ENCODE results near the gene FA2H.

The FA2H gene

DNA sequence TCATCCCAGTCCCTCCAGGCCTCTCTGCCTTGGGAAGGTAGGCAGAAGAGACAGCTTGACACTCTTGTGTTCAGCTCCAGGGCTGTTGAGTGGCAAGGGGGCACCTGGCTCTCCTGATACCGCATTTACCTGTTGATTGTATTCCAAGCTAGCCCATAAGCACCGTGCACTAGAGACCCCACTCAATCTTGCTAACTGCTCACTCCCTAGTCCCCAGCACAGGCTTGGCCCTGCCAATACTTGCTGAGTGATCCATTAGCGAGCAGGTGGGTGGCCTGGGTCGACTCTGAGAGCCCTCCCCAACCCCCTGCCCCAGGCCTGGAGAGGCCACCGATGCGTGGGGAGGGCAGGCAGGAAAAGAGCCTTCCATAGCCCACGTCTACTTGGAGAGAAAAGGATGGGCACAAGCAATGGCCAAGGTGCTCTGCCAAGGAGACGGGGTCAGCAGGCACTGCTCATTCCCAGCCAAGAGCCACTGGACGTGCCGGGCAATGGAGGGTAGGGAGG lies 29.5 kb downstream of the FA2H start:
- in situ Hi-C loops (cut with MboI; ENCODE audit: low sequenced_read_pairs): no loop called here

DNA sequence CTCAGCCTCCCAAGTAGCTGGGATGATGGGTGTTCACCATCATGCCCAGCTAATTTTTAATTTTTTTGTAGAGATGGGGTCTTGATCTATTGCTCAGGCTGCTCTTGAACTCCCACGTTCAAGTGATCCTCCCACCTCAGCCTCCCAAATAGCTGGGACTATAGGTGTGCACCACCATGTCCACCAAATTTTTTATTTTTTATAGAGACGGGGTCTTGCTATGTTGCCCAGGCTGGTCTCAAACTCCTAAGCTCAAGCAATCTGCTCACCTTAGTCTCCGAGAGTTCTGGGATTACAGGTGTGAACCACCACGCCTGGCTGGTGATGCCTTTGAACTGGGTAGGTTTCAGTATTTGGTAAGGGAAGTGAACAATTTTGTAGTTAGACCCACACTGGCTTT lies 30.1 kb downstream of the FA2H start:
- in situ Hi-C loops (cut with MboI; ENCODE audit: low sequenced_read_pairs): no loop called here

DNA sequence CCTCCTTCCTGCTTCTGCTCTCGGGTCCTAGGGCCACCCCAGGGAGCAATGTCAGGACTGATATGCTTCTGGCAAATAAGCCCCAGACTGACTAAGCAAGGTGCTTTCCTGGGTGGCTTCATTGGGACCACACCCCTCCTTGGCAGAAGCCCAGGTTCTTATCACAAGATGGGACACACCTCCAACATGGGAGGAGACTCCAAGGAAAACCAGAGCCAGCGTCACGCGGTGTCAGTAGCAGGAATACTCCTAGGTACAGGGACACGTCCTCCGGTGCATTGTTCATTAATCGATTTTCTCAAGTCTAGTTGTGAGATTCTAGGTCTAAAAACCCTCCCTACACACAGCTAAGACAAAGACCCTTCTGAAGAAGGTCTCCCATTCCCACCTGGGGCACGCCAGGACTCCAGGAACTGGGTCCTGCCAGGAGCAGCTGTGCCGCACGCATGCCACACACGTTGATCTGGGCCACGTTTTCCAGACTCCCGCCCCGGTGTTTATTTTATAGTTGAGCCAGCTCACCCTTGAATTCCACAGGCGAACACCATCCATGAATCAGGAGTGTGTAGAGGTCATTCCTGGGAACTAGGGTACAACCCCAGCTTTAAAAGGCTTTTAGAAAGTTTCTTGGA lies 30.8 kb downstream of the FA2H start:
- in situ Hi-C loops (cut with MboI; ENCODE audit: low sequenced_read_pairs): no loop called here

DNA sequence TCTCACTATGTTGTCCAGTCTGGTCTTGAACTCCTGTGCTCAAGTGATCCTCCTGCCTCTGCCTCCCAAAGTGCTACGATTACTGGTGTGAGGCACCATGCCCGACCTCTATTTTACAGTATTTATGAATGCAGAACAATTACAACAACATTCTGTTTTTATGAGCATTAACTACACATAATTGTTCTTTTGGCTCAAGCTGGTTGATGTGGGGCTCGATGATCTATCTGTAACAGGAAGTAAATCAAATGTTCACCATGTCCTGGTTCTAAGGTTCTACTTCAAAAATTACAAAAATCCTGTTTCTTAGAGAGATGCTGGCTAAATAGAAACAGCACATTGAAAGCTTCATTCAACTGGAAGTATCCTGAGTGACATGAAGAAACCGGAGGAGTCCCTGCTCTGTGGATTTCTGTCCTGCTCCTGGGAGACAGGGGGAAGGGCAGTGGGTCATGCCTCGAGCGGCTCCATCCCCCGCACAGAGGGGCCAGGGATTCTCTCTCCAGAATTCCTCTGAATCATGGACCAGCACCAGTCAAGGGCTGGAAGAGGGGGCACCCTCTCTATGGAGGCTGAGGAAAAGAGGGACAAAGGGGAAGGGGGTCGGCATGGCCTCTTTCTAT lies 31.5 kb downstream of the FA2H start:
- in situ Hi-C loops (cut with MboI; ENCODE audit: low sequenced_read_pairs): no loop called here

DNA sequence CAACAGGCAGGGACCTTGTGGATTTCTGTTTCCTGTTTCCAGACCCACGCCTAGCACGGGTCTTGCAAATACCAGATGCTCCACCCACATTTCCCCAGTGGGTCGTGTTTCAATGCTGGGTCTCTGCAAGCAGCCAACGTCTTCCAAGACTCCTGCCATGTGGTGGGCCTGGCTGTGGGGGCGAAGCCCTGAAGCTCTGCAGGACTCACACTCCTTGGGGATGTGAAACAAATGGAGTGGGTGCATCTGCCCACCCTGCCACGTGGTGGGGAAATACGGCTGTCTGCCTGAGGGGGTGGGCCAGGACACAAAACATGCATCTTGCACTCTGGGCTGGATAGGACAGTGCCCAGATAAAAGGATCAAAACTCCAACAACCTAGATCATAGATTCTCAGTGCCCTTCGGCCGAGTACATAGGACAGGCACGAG lies 32.6 kb downstream of the FA2H start:
- in situ Hi-C loops (cut with MboI; ENCODE audit: low sequenced_read_pairs): no loop called here

DNA sequence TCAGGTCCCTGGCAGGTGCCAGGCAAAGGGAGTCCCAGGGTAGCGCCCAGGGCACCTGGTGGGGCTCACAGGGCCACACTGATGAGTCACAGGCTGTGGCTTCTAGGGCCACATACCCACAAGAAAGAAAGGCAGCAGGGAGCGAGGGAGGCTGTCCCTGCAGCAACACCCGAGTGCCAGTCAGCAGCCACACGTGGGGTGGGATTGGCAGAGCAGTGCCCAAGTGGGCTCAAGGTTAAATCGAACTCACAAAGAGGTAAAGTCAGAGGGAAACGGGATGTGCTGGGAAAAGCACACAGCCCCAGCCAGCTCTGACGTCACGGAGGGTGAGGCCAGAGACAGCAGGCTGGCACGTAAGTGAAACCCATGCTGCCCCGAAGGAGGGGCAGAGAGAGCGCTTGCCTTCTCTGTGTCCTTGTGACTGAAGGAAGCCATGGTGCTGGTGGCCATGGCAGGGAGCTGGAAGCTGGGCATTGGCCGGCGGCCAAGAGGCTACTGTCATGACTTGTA lies 33.8 kb downstream of the FA2H start:
- in situ Hi-C loops (cut with MboI; ENCODE audit: low sequenced_read_pairs): no loop called here

DNA sequence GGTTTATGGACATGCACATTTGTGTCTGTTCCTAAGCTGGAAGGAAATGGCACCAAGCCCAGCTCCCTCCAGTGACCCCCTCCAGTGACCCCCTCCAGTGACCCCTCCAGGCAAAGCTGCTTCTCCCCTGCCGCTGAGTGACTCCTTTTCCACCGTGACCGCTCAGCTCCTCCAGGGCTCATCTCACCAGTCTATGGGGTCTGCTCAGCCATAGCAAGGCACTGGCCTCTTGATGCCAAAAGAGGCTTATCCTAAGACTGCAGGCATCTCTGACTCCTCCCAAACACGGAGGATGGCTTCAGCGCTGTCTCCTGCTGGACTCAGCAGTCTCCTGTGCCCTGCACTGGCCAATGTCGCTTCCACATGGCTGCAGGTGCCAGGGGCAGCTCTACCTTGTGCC lies 35.3 kb downstream of the FA2H start:
- in situ Hi-C loops (cut with MboI; ENCODE audit: low sequenced_read_pairs): no loop called here

DNA sequence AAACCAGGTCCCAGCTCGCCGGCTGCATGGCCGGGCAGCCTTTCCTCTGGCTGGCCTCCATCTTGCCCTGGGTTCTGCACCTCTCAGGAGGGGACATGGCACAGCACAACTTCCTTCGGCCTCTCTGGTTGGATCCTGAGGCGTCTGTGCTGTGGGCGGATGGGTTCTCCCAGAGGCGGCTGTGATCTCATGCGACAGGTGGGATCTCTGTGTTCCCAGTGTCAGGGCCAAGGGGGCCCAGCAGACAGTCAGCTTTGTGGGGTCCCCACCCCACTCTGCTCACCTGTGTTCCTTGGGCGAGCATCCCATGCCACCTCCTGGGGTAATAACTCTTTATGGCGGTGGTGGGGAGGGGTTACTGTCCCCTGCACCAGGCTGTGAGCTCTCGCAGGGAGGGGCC lies 35.8 kb downstream of the FA2H start:
- in situ Hi-C loops (cut with MboI; ENCODE audit: low sequenced_read_pairs): no loop called here

DNA sequence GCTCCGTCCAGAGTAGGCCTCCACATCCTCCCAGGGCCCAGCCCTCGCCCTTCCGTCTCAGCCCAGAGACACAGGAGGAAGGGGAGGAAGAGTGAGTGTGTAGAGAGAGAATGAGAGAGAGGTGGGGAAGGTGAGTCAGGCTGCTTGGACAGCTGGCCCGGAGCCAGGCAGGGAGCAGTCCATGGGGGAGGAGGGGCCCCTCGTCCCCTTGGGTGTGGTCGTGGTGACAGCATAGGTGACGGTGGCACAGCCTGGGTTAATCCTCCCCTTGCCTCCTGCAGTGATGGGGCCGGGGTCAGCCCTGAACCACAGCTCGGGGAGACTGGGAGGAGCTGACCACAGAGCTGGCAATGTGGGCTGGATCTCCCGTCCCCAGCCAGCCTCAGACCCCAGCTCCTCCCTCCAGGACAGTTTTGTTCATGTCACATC lies 36.5 kb downstream of the FA2H start:
- in situ Hi-C loops (cut with MboI; ENCODE audit: low sequenced_read_pairs): no loop called here

DNA sequence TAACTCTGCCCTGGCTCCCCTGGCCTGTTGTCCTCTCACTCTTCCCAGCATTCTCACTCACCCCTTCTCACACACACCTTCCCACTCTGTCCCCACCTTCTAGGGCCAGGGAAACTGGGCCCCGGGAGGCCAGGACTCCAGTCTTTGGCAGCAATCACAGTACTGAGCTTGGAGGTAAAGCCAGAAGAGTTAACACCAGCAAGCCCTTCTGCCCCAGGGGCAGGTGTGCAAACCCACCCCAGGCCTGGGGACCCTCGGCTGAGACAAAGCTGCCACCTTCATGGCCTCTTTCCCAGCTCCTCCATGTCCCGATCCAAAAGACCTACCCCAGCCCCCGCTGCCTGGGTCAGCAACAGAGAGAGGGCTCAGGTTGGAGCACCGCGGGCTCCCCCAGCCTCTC lies 37.1 kb downstream of the FA2H start:
- in situ Hi-C loops (cut with MboI; ENCODE audit: low sequenced_read_pairs): no loop called here

DNA sequence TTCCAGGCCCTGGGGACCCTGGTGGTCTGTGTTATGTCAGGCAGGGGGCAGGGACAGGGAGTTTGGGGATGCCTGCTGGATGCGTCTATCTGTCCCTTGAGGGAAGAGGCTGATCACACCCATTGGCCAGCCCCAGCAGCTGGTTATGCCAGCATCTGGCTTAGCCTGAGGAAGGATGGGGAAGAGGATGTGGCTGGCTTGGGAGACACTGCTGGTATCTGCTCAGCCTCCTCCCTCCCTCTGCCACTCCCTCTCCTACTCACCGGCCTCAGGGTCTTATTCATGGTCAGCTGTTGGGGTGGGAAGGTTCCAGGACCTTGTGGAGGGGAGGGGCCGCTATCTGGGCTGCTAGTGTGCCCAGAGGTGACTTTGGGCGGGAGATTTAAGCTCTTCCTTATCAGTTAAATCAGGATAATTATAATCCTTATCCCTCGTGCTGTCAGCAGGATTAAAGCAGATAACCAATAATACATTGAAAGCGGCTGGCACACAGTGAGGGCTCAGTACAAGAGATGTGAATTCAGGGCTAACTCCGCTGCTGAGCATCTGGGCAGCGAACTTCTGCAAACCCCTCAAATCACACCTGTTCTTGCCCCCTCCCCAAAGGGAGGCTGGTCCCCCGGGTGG lies 38.0 kb downstream of the FA2H start:
- in situ Hi-C loops (cut with MboI; ENCODE audit: low sequenced_read_pairs): no loop called here

DNA sequence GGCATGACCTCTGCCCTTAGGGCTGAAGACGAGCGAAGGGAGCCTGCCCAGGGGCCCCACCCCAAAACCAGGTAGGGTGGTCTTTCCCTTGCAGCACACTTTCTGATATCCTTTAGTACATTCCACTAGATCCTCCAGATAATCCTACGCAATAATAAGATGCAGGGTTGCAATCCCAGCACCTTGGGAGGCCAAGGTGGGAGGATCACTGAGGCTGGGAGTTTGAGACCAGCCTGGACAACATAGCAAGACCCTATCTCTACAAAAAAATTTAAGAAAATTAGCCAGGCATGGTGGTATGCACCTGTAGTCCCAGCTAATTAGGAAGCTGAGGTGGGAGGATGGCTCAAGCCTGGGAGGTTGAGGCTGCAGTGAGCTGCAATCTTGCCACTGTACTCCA lies 39.1 kb downstream of the FA2H start:
- in situ Hi-C loops (cut with MboI; ENCODE audit: low sequenced_read_pairs): no loop called here

DNA sequence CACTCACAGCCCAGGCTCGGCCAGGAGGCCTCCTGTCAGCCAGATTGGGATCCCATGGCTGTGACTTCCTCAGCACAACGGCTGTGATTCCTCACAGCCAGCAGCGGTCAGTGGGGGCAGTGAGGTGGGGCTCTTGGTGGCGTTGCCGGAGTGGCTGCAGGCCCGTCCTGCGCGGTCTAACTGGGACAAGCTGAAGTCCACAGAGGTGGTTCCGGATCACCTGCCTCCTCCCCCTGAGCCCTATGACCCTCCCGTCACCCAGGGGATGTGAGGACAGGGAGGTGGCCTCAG lies 39.5 kb downstream of the FA2H start:
- in situ Hi-C loops (cut with MboI; ENCODE audit: low sequenced_read_pairs): no loop called here

DNA sequence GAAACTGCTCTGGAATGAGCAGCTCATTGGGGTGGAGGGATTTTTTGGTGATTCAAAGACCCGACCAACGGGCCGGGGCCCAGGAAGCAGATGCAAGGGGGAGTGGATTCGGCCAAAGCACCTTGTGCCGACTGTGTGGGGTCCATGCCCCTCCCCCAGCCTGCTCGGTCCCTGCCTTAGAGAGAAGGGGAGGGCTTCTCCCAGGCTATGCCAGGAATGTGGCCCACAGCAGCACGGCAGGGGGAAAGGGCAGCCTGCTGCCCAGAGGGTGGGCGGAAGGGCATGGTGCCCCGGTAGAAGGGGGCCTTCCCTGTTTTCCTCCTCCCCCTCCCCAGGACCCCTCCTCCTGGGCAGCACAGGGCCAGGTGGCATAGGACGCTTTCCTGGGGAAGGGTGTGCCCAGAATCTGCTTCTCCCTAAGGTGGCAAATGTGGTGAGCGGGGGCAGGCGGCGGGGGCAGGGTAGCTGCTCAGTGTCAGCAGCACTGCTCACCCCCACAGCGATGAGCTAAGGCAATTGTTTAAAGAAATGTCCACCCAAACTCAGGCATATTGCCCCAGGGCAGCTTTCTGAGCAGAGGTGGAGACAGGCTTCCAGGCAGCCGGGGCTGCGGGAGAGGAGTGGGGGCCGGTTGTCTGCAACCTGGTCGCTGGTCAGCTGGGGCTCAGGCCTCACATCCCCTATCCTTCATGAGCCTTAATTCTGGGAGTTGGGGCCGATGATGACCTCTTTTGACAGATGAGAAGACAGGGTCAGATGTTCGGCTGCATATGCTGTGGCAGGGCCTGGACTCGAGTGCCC lies 40.1 kb downstream of the FA2H start:
- in situ Hi-C loops (cut with MboI; ENCODE audit: low sequenced_read_pairs): no loop called here

DNA sequence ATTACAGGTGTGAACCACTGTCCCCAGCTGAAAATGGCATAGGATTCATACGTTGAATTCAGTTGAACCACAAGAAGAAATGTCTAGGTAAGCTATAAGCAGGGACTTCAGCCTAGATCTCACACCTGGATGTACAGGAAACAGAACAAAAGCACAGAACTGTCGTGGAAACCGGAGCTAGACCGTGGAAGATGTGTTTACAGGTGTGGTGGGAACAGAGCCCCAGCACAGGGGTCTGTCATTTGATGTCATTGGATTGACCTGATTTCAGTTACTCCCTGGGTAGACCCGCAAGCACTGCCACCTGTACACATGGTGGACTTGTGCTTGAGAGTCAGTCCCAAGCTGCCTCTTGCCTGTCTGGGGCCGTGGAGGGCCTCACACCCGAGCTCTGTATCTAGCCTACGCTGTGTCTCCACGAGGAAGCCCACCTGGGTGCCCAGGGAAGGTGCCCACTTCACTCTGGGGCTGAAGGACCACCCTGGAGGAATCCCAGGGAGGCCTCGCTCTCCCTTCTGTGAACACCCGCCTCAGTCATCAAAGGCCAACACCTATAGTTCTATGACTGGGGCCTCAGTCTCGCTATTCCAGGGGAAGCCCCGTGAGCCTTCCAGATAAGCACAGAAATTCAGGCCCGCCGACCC lies 41.8 kb downstream of the FA2H start:
- in situ Hi-C loops (cut with MboI; ENCODE audit: low sequenced_read_pairs): no loop called here

DNA sequence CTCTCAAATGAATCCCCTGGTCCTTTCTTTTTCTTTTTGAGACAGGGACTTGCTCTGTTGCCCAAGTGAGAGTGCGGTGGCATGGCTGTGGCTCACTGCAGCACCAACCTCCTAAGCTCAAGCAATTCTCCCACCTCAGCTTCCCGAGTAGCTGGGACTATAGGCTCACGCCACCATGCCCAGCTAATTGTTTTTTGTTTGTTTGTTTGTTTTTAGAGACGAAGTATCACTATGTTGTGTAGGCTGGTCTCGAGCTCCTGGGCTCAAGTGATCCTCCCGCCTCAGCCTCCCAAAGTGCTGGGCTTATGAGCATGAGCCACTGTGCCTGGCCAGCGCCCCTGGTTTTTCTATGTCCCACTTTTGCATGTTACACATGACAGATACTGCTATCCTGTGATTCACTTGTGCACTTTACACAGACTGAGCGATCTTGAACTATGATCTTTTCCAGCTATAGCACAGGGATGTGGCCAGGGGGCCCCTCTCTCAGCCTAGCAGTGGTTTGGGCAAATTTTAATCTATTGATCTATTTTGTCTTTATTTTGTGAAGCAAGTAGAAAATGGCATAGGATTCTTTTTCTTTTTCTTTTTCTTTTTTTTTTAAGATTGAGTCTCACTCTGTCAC lies 42.7 kb downstream of the FA2H start:
- in situ Hi-C loops (cut with MboI; ENCODE audit: low sequenced_read_pairs): no loop called here

DNA sequence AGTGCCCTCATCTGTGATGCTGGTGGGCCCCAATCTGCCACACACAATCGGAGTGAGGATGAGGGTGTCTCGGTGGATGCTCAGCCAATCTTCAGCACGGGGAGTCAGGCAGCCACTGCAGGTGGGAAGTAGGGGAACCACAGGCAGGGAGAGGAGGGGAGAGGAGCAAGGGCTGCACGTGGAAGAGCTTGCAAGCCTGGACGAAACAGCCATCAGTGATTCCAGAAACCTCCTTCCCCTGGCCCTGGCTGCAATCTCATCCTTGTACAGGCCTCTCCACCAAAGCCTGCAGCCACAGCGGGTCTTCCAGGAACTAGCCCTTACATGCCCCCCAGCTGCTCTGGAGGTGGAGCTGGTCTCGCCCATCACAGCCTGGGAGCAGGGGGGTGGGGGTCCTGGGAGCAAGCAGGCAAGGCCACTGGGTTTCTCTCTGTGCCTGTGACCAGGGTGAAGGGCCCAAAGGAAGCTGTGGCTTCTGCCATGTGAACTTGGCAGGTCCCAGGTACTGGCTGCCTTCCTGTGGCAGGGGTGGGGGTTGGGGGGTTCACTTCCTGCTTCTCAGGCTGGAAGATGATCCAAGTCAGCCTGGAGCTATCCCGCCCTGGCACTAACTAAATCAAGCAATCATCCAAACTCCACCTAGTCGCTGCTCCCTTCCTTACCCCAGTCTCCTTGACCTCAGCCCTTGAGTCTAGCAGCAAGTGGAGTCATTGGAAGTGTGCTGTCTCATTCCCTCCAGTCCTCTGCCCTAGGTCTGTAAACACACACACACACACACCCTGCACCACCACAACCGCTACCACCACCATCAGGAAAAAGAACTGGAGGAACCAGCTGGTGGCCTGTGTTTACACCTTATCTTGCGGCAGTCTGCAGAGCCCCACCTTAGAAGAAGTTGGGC lies 44.6 kb downstream of the FA2H start:
- in situ Hi-C loops (cut with MboI; ENCODE audit: low sequenced_read_pairs): no loop called here

DNA sequence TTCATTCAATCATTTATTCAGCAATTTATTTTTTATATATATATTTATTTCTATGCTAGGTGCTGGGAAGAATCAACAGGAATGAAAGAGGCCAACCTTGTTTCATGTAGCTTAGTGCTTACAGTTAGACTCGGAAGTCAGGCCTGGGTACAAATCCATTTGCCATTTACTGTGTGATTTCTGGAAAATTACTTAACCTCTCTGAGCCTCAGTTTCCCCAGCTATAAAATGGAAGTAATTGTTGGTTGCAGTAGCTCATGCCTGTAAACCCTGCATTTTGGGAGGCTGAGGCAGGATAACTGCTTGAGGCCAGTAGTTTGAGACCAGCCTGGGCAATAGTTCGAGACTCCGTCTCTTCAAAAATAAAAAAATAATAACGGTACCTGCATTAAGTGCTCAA lies 46.7 kb downstream of the FA2H start:
- in situ Hi-C loops (cut with MboI; ENCODE audit: low sequenced_read_pairs): no loop called here

DNA sequence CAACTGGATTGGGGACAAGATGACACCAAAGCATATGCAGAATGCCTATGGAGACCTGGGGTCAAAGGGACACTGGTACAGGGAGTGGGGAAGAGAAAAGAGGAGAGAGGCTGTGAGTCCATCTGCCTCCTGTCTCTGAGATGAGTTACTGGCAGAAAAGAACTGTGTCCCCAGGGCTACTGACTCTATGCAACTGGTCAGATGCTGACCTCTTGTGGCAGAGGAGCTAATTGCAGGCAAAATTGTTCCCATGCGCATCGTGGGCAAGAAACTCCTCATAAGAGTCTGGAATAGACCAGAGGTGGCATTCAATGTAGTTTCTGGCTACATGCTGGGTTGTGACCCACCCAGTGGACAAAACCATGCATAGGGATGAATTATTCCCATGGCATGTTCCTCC lies 47.9 kb downstream of the FA2H start:
- in situ Hi-C loops (cut with MboI; ENCODE audit: low sequenced_read_pairs): no loop called here

Measured in HL-60/S4 (cell line).